WTC11 (cell line): ENCODE measurements around the gene FAM131C. TPM values are rescaled to one million over a fixed set of nuclear protein-coding genes. Genes with fewer than 3 reads are reported as not detected.
"Not testable (repeated sequence)": the region's sequence is repeated elsewhere in the genome, so short reads cannot be mapped to it uniquely, and the experiment has no call there.

Experiments used
- ATAC-seq: fragments of 200-7000 bp; cut with Tn5 transposase; 2 replicates; pipeline ENCODE4 v1.10.0; 2021; ENCODE audit warnings: mild to moderate bottlenecking, moderate library complexity
- CTCF ChIA-PET: fragments of 300-600 bp; sonication (Branson Sonifier 250); formaldehyde crosslinking; loops from one replicate; lab custom pipeline; 2021; ENCODE audit warnings: antibody characterized with exemption; lab: Charles Lee
- POLR2A ChIA-PET: fragments of 350-600 bp; sonication (Branson Sonifier 250); formaldehyde crosslinking; loops from one replicate; lab custom pipeline; 2021; ENCODE audit warnings: antibody characterized with exemption; lab: Charles Lee
- DNase-seq: peaks from one replicate; pipeline ENCODE4 v3.0.0; 2021; ENCODE audit warnings: low spot score
- H3K27ac Mint-ChIP-seq: 2 replicates; pipeline ENCODE4 v1.8.0; 2021; ENCODE audit warnings: mixed read lengths
- H3K27me3 Mint-ChIP-seq: 2 replicates; pipeline ENCODE4 v1.8.0; 2021; ENCODE audit warnings: low read depth, mild to moderate bottlenecking, moderate library complexity, mixed read lengths
- H3K36me3 Mint-ChIP-seq: 2 replicates; pipeline ENCODE4 v1.8.0; 2021; ENCODE audit warnings: mixed read lengths
- H3K4me1 Mint-ChIP-seq: 2 replicates; pipeline ENCODE4 v1.8.0; 2022; ENCODE audit warnings: mixed read lengths
- H3K4me3 Mint-ChIP-seq: 2 replicates; pipeline ENCODE4 v1.8.0; 2021; ENCODE audit warnings: mild to moderate bottlenecking, moderate library complexity, mixed read lengths
- H3K9me3 Mint-ChIP-seq: 2 replicates; pipeline ENCODE4 v1.8.0; 2021; ENCODE audit warnings: mixed read lengths
- AFF4 ChIP-seq: sonication (generic); formaldehyde crosslinking; IDR thresholded peaks from 2 replicates; pipeline ENCODE4 v1.8.1; 2023; ENCODE audit warnings: mild to moderate bottlenecking, missing genetic modification reagents, borderline replicate concordance
- CREM ChIP-seq: sonication (generic); formaldehyde crosslinking; IDR thresholded peaks from 2 replicates; pipeline ENCODE4 v1.8.1; 2022; ENCODE audit warnings: mild to moderate bottlenecking, missing genetic modification reagents, moderate library complexity
- E2F1 ChIP-seq: sonication (generic); formaldehyde crosslinking; IDR thresholded peaks from 2 replicates; pipeline ENCODE4 v1.8.0; 2022; ENCODE audit warnings: mild to moderate bottlenecking, missing genetic modification reagents
- E2F4 ChIP-seq: sonication (generic); formaldehyde crosslinking; IDR thresholded peaks from 2 replicates; pipeline ENCODE4 v1.8.1; 2022; ENCODE audit warnings: low read depth, mild to moderate bottlenecking, moderate library complexity, missing genetic modification reagents, borderline replicate concordance
- ESRRA ChIP-seq: sonication (generic); formaldehyde crosslinking; IDR thresholded peaks from 2 replicates; pipeline ENCODE4 v1.8.1; 2022; ENCODE audit warnings: mild to moderate bottlenecking, missing genetic modification reagents, borderline replicate concordance
- FOXJ3 ChIP-seq: sonication (generic); formaldehyde crosslinking; IDR thresholded peaks from 2 replicates; pipeline ENCODE4 v1.9.0; 2021; ENCODE audit warnings: missing genetic modification reagents, mild to moderate bottlenecking, borderline replicate concordance
- MXD4 ChIP-seq: fragments of 250-450 bp; sonication (Bioruptor Pico); IDR thresholded peaks from 2 replicates; pipeline ENCODE4 v1.8.0; 2021; ENCODE audit warnings: mild to moderate bottlenecking, moderate library complexity, borderline replicate concordance
- MYBL2 ChIP-seq: sonication (generic); formaldehyde crosslinking; IDR thresholded peaks from 2 replicates; pipeline ENCODE4 v1.8.1; 2023; ENCODE audit warnings: mild to moderate bottlenecking, moderate library complexity, missing genetic modification reagents
- NFATC4 ChIP-seq: fragments of 250-450 bp; sonication (Bioruptor Pico); IDR thresholded peaks from 2 replicates; pipeline ENCODE4 v1.9.0; 2021; ENCODE audit warnings: mild to moderate bottlenecking
- NR1H2 ChIP-seq: sonication (generic); formaldehyde crosslinking; IDR thresholded peaks from 2 replicates; pipeline ENCODE4 v1.9.0; 2021; ENCODE audit warnings: mild to moderate bottlenecking, moderate library complexity, missing genetic modification reagents
- NR2C2 ChIP-seq: sonication (generic); formaldehyde crosslinking; IDR thresholded peaks from 2 replicates; pipeline ENCODE4 v1.8.0; 2022; ENCODE audit warnings: mild to moderate bottlenecking, missing genetic modification reagents
- OVOL2 ChIP-seq: fragments of 250-450 bp; sonication (Bioruptor Pico); IDR thresholded peaks from 2 replicates; pipeline ENCODE4 v1.9.0; 2021; ENCODE audit warnings: mild to moderate bottlenecking, borderline replicate concordance
- PRDM15 ChIP-seq: sonication (generic); formaldehyde crosslinking; IDR thresholded peaks from 2 replicates; pipeline ENCODE4 v1.8.0; 2022; ENCODE audit warnings: missing genetic modification reagents
- SMAD3 ChIP-seq: sonication (generic); formaldehyde crosslinking; IDR thresholded peaks from 2 replicates; pipeline ENCODE4 v1.8.0; 2022; ENCODE audit warnings: missing genetic modification reagents, mild to moderate bottlenecking, borderline replicate concordance
- TEAD1 ChIP-seq: sonication (generic); formaldehyde crosslinking; IDR thresholded peaks from 2 replicates; pipeline ENCODE4 v1.8.0; 2022; ENCODE audit warnings: mild to moderate bottlenecking, missing genetic modification reagents
- TP53 ChIP-seq: sonication (generic); formaldehyde crosslinking; IDR thresholded peaks from 2 replicates; pipeline ENCODE4 v1.8.1; 2023; ENCODE audit warnings: mild to moderate bottlenecking, missing genetic modification reagents
- ZNF138 ChIP-seq: sonication (generic); formaldehyde crosslinking; conservative IDR thresholded peaks from 2 replicates; pipeline ENCODE4 v1.8.1; 2022; ENCODE audit warnings: mild to moderate bottlenecking, moderate library complexity, missing genetic modification reagents
- ZNF512 ChIP-seq: sonication (generic); formaldehyde crosslinking; IDR thresholded peaks from 2 replicates; pipeline ENCODE4 v1.8.1; 2022; ENCODE audit warnings: missing genetic modification reagents, borderline replicate concordance
- ZNF671 ChIP-seq: fragments of 250-450 bp; sonication (Bioruptor Pico); IDR thresholded peaks from 2 replicates; pipeline ENCODE4 v1.8.0; 2021; ENCODE audit warnings: mild to moderate bottlenecking
- total RNA-seq: library from RNA; stranded (reverse); gene quantifications from 3 replicates; pipeline ENCODE4 v1.2.3, GENCODE V29; 2021

The FAM131C gene
- total RNA-seq, 1 experiment from 2014 or later: 1.4 TPM

GRCh38 chr1:16043950-16044349 is 29.5 kb downstream of the FAM131C start:
- Mint-ChIP-seq H3K36me3 (no peaks in the 10 kb centered on the region), H3K27ac (no peak overlapping the region), H3K4me1 (no peaks in the 10 kb centered on the region), H3K27me3 (peaks cover 8% of the 10 kb centered on the region), H3K9me3 (no peaks in the 10 kb centered on the region), H3K4me3 (no peak overlapping the region)
- ChIA-PET CTCF (interaction anchor here (1.3 to 1.8 kb wide), 3 partner anchors 13 to 29 kb away, joined by 3 to 5 read pairs (median 4); partner anchors contain the start of gene FAM131C), POLR2A (no interaction called here)
- ATAC-seq: no peak
- no peak for TF ChIP-seq ESRRA (CRISPR knock-in tag)
- TF ChIP-seq TEAD1 (CRISPR knock-in tag): no peak
- TF ChIP-seq NR1H2 (CRISPR knock-in tag): no peak
- TF ChIP-seq ZNF671: no peak
- TF ChIP-seq E2F4 (CRISPR knock-in tag): no peak
- no peak for TF ChIP-seq NFATC4 (CRISPR knock-in tag)
- no peak for DNase-seq

- no peaks in the 10 kb centered on the region for H3K4me1 Mint-ChIP-seq
- H3K4me3 Mint-ChIP-seq: no peak within 1 kb of the TSS
- ATAC-seq: no peak
- TF ChIP-seq OVOL2 (no peak), TEAD1 (CRISPR knock-in tag) (no peak), TP53 (CRISPR knock-in tag) (no peak), CREM (CRISPR knock-in tag) (no peak), FOXJ3 (CRISPR knock-in tag) (no peak), NR2C2 (CRISPR knock-in tag) (no peak), MYBL2 (CRISPR knock-in tag) (no peak), E2F1 (CRISPR knock-in tag) (no peak), ZNF138 (no peak), PRDM15 (CRISPR knock-in tag) (no peak), AFF4 (no peak), ZNF512 (no peak), MXD4 (CRISPR knock-in tag) (no peak), SMAD3 (CRISPR knock-in tag) (no peak)
- TF ChIP-seq, all 79 proteins: peak for 0
- no peak within 1 kb of the TSS for H3K27ac Mint-ChIP-seq
- DNase-seq: no peak
- POLR2A ChIA-PET: no interaction called here
- no peaks in the 10 kb centered on the region for H3K36me3 Mint-ChIP-seq
- CTCF ChIA-PET: interaction anchor here (1.3 to 1.8 kb wide), 2 partner anchors 22 to 30 kb away, joined by 4 to 5 read pairs; partner anchors contain the start of gene FAM131C
- peaks cover 8% of the 10 kb centered on the region for H3K27me3 Mint-ChIP-seq
- no peaks in the 10 kb centered on the region for H3K9me3 Mint-ChIP-seq
Observed at GRCh38 chr1:16043521-16043920, 29.9 kb downstream of the FAM131C start, which contains the start of gene CLCNKB. CLCNKB (plus strand) TSS chr1:16043782; CDS start chr1:16044493, 711 bp downstream.

- POLR2A ChIA-PET, ATAC-seq, DNase-seq, H3K9me3 Mint-ChIP-seq, H3K4me3 Mint-ChIP-seq, H3K36me3 Mint-ChIP-seq, H3K27ac Mint-ChIP-seq, H3K27me3 Mint-ChIP-seq, H3K4me1 Mint-ChIP-seq: not testable (repeated sequence)
- CTCF ChIA-PET: interaction anchor here (0.6 to 2.7 kb wide), 4 partner anchors 11 to 31 kb away, joined by 3 to 9 read pairs (median 4); partner anchors contain the start of gene FAM131C
Observed at GRCh38 chr1:16042654-16043053, 30.8 kb downstream of the FAM131C start.
